ENCODE measurements around the gene PNLIPRP2. TPM values are rescaled to one million over a fixed set of nuclear protein-coding genes. Genes with fewer than 3 reads are reported as not detected.

PNLIPRP2 gene
- total RNA-seq, 6 experiments from 2014 or later = not detected

- TF ChIP-seq CTCF (IDR thresholded peaks at IDR 0.05) = no peak
- no peaks in the 10 kb centered on the region for H3K36me3 Mint-ChIP-seq (ENCODE audit: low read depth)
- no peak overlapping the region for H3K27ac Mint-ChIP-seq
- no peak for DNase-seq
- H3K27me3 Mint-ChIP-seq (ENCODE audit: insufficient read depth) = no peaks in the 10 kb centered on the region
- H3K4me3 Mint-ChIP-seq = no peak overlapping the region
- H3K4me1 Mint-ChIP-seq (ENCODE audit: low read depth) = no peaks in the 10 kb centered on the region
- H3K9me3 Mint-ChIP-seq = no peaks in the 10 kb centered on the region; the same call in 1 of the 2 replicates
These were observed 22.4 kb upstream of the PNLIPRP2 start for GRCh38 chr10:116598329-116598728.

GRCh38 chr10:116599991-116600390, 20.8 kb upstream of the PNLIPRP2 start:
- DNase-seq = no peak
- H3K27me3 Mint-ChIP-seq (ENCODE audit: insufficient read depth) = no peaks in the 10 kb centered on the region
- no peaks in the 10 kb centered on the region; the same call in 1 of the 2 replicates for H3K9me3 Mint-ChIP-seq
- no peaks in the 10 kb centered on the region for H3K36me3 Mint-ChIP-seq (ENCODE audit: low read depth)
- H3K4me1 Mint-ChIP-seq (ENCODE audit: low read depth) = no peaks in the 10 kb centered on the region
- no peak for TF ChIP-seq CTCF (IDR thresholded peaks at IDR 0.05)
- no peak overlapping the region for H3K4me3 Mint-ChIP-seq
- H3K27ac Mint-ChIP-seq = no peak overlapping the region

GRCh38 chr10:116602648-116603400, 17.9 kb upstream of the PNLIPRP2 start:
- Mint-ChIP-seq H3K9me3 (no peaks in the 10 kb centered on the region; the same call in 1 of the 2 replicates), H3K4me3 (no peak overlapping the region), H3K4me1 (ENCODE audit: low read depth) (no peaks in the 10 kb centered on the region), H3K27me3 (ENCODE audit: insufficient read depth) (no peaks in the 10 kb centered on the region), H3K36me3 (ENCODE audit: low read depth) (no peaks in the 10 kb centered on the region), H3K27ac (no peak overlapping the region)
- DNase-seq = no peak
- TF ChIP-seq CTCF (IDR thresholded peaks at IDR 0.05) = no peak

GRCh38 chr10:116606061-116606483, 14.7 kb upstream of the PNLIPRP2 start:
- peaks cover 5% of the 10 kb centered on the region; the same call in 1 of the 2 replicates for H3K9me3 Mint-ChIP-seq

GRCh38 chr10:116607336-116607735, 13.4 kb upstream of the PNLIPRP2 start:
- TF ChIP-seq CTCF (IDR thresholded peaks at IDR 0.05) = no peak
- no peak for DNase-seq
- H3K9me3 Mint-ChIP-seq = peaks cover 5% of the 10 kb centered on the region; the same call in 1 of the 2 replicates
- H3K27me3 Mint-ChIP-seq (ENCODE audit: insufficient read depth) = no peaks in the 10 kb centered on the region; the same call in 1 of the 2 replicates
- H3K36me3 Mint-ChIP-seq (ENCODE audit: low read depth) = no peaks in the 10 kb centered on the region
- H3K4me3 Mint-ChIP-seq = no peak overlapping the region
- H3K4me1 Mint-ChIP-seq (ENCODE audit: low read depth) = no peaks in the 10 kb centered on the region
- no peak overlapping the region for H3K27ac Mint-ChIP-seq

More at GRCh38 chr10:116606061-116606483, 14.7 kb upstream of the PNLIPRP2 start:
- H3K4me3 Mint-ChIP-seq = no peak overlapping the region
- TF ChIP-seq CTCF (IDR thresholded peaks at IDR 0.05) = no peak
- H3K27ac Mint-ChIP-seq = no peak overlapping the region
- no peaks in the 10 kb centered on the region; the same call in 1 of the 2 replicates for H3K27me3 Mint-ChIP-seq (ENCODE audit: insufficient read depth)
- no peaks in the 10 kb centered on the region for H3K36me3 Mint-ChIP-seq (ENCODE audit: low read depth)
- no peaks in the 10 kb centered on the region for H3K4me1 Mint-ChIP-seq (ENCODE audit: low read depth)
- no peak for DNase-seq
